Activated naive CD4-positive, alpha-beta T cell (primary cell): ENCODE data around the gene STK31.
"Not testable (repeated sequence)": the region's sequence is repeated elsewhere in the genome, so short reads cannot be mapped to it uniquely, and the experiment has no call there.

Source experiments
- DNase-seq, 4 experiments: peaks; one replicate each; lab custom pipeline; 2025; lab: John Stamatoyannopoulos, UW

The STK31 gene

GRCh38 chr7:23710000-23710399 is at the start of gene STK31:
STK31 (plus strand) TSS chr7:23710219; CDS start chr7:23710286, 67 bp downstream.
- DNase-seq: no peak

GRCh38 chr7:23661385-23661784 is 48.6 kb upstream of the STK31 start:
- DNase-seq: no peak

- DNase-seq: no peak
Measured at GRCh38 chr7:23662124-23662983, 47.7 kb upstream of the STK31 start.

GRCh38 chr7:23662984-23663313 is 47.1 kb upstream of the STK31 start:
- DNase-seq: no peak

- no peak for DNase-seq
Measured at GRCh38 chr7:23664122-23664521, 45.9 kb upstream of the STK31 start.

- no peak for DNase-seq
Measured at GRCh38 chr7:23672033-23672432, 38.0 kb upstream of the STK31 start.

- DNase-seq: peak; percentile 47 to 74 (median 57)
Measured at GRCh38 chr7:23679898-23680413, 30.1 kb upstream of the STK31 start, which contains the start of gene FAM221A. FAM221A (plus strand) TSS chr7:23680199; CDS start chr7:23680219, 20 bp downstream.

GRCh38 chr7:23680414-23681405 is 29.3 kb upstream of the STK31 start:
- peak in 1 of 4 experiments; percentile 19 for DNase-seq

GRCh38 chr7:23684041-23684440 is 26.0 kb upstream of the STK31 start:
- DNase-seq: not testable (repeated sequence)

- DNase-seq: no peak
Measured at GRCh38 chr7:23685731-23686130, 24.3 kb upstream of the STK31 start.

GRCh38 chr7:23687011-23687410 is 23.0 kb upstream of the STK31 start:
- no peak for DNase-seq

- no peak for DNase-seq
Measured at GRCh38 chr7:23689165-23689564, 20.9 kb upstream of the STK31 start.

- DNase-seq: no peak
Measured at GRCh38 chr7:23691320-23691719, 18.7 kb upstream of the STK31 start.

- no peak for DNase-seq
Measured at GRCh38 chr7:23693224-23693623, 16.8 kb upstream of the STK31 start.

- peak; percentile 4 to 52 (median 16) for DNase-seq
Measured at GRCh38 chr7:23696916-23697441, 13.0 kb upstream of the STK31 start.

- DNase-seq: no peak
Measured at GRCh38 chr7:23698822-23699221, 11.2 kb upstream of the STK31 start.

GRCh38 chr7:23700046-23700445 is 10.0 kb upstream of the STK31 start:
- no peak for DNase-seq

GRCh38 chr7:23709081-23709750 is 803 bp upstream of the STK31 start:
- no peak for DNase-seq

- DNase-seq: no peak
Measured at GRCh38 chr7:23712368-23713284, 2.6 kb downstream of the STK31 start.
